Endothelial cell of umbilical vein (primary cell): ENCODE results near the gene ABI3BP. TPM values are rescaled to one million over a fixed set of nuclear protein-coding genes. Genes with fewer than 3 reads are reported as not detected.

Experiments used
- BruUV-seq: library from RNA; stranded (reverse); fragments of 400-500 nt; replicated peaks from 2 replicates; lab custom pipeline; 2021; lab: Mats Ljungman, UMichigan
- CTCF ChIA-PET: fragments of 300-600, 350-600 bp; sonication (Branson Sonifier 250); formaldehyde crosslinking; loops from one replicate; lab custom pipeline; 2021; ENCODE audit warnings: antibody characterized with exemption, inconsistent platforms; lab: Charles Lee
- POLR2A ChIA-PET: fragments of 300-600, 350-600 bp; sonication (Branson Sonifier 250); formaldehyde crosslinking; loops from one replicate; lab custom pipeline; 2021; ENCODE audit warnings: antibody characterized with exemption, inconsistent platforms; lab: Charles Lee
- DNase-seq: peaks from one replicate; pipeline ENCODE4 v3.0.0-alpha.2; 2011; ENCODE audit warnings: low read depth, low spot score
- FAIRE-seq: peaks from 2 replicates; lab custom pipeline; 2011; peaks lifted over from hg19 to GRCh38; lab: Jason Lieb, UNC
- H2AFZ ChIP-seq: 2 replicates; pipeline ENCODE4 v1.6.0; 2012; ENCODE audit warnings: low read depth, low read length, control low read depth, inconsistent platforms
- H3K27ac ChIP-seq: 2 replicates; pipeline ENCODE4 v1.5.1; 2011; ENCODE audit warnings: low read depth, mild to moderate bottlenecking, control low read depth, low read length, moderate library complexity; ENCODE audit not compliant: insufficient read depth
- H3K27me3 ChIP-seq, 2 experiments: 2 replicates each; pipeline versions ENCODE4 v1.6.0 to v1.6.1; 2011; ENCODE audit warnings: low read length in 2 of 2, mixed read lengths in 1 of 2; ENCODE audit not compliant: control insufficient read depth in 2 of 2, insufficient read depth in 2 of 2
- H3K36me3 ChIP-seq, 2 experiments: 2 replicates in 1 of 2; 3 replicates in 1 of 2; pipeline ENCODE4 v1.5.1; 2011; ENCODE audit warnings: low read length in 2 of 2, mild to moderate bottlenecking in 1 of 2, moderate library complexity in 1 of 2; ENCODE audit not compliant: control insufficient read depth in 2 of 2, insufficient read depth in 2 of 2; ENCODE audit errors: extremely low read depth in 1 of 2
- H3K4me1 ChIP-seq: 3 replicates; pipeline ENCODE4 v1.5.1; 2011; ENCODE audit warnings: mild to moderate bottlenecking, low read length; ENCODE audit not compliant: control insufficient read depth, insufficient read depth; ENCODE audit errors: extremely low read depth
- H3K4me2 ChIP-seq: 2 replicates; pipeline ENCODE4 v1.6.1; 2011; ENCODE audit warnings: low read length, control low read depth, mixed read lengths; ENCODE audit not compliant: insufficient read depth
- H3K4me3 ChIP-seq, 3 experiments: fragments of 200-600 bp in 1 of 3; sonication (generic), shearing (Covaris generic) in 1 of 3; replicated peaks in 1 of 3; 2 replicates each; pipeline ENCODE4 v1.5.1; 2011 to 2016; ENCODE audit warnings: control low read depth in 3 of 3, low read length in 3 of 3, mild to moderate bottlenecking in 2 of 3, inconsistent platforms in 1 of 3, low read depth in 1 of 3, moderate library complexity in 1 of 3; ENCODE audit not compliant: insufficient read depth in 1 of 3
- H3K79me2 ChIP-seq: 2 replicates; pipeline ENCODE4 v1.6.0; 2012; ENCODE audit warnings: low read length, inconsistent platforms; ENCODE audit not compliant: control insufficient read depth, insufficient read depth
- H3K9ac ChIP-seq: replicated peaks from 2 replicates; pipeline ENCODE3; 2011; ENCODE audit warnings: low read length, control low read depth; ENCODE audit not compliant: insufficient read depth; ENCODE audit errors: extremely low read depth
- H3K9me1 ChIP-seq: replicated peaks from 3 replicates; pipeline ENCODE4 v1.6.0; 2011; ENCODE audit warnings: mild to moderate bottlenecking, low read length; ENCODE audit not compliant: control insufficient read depth, insufficient read depth; ENCODE audit errors: extremely low read depth
- H3K9me3 ChIP-seq: replicated peaks from 2 replicates; pipeline ENCODE4 v1.5.1; 2012; ENCODE audit warnings: low read length, inconsistent platforms; ENCODE audit not compliant: control insufficient read depth, insufficient read depth
- H4K20me1 ChIP-seq: replicated peaks from 2 replicates; pipeline ENCODE3; 2011; ENCODE audit warnings: mild to moderate bottlenecking, low read length; ENCODE audit not compliant: control insufficient read depth, insufficient read depth; ENCODE audit errors: extremely low read depth
- CTCF ChIP-seq, 2 donors: IDR thresholded peaks; 1 replicate in 1 of 2; 2 replicates in 1 of 2; pipeline ENCODE4 v1.5.1; 2011; ENCODE audit warnings: low read length in 2 of 2, mild to moderate bottlenecking in 2 of 2, moderate library complexity in 2 of 2, control low read depth in 1 of 2, inconsistent platforms in 1 of 2, low read depth in 1 of 2; ENCODE audit not compliant: insufficient read depth in 1 of 2; ENCODE audit errors: extremely low read depth in 1 of 2
- EZH2 ChIP-seq: IDR thresholded peaks from 2 replicates; pipeline ENCODE4 v1.6.1; 2012; ENCODE audit warnings: borderline replicate concordance, low read depth, mild to moderate bottlenecking, moderate library complexity, low read length, inconsistent platforms; ENCODE audit not compliant: severe bottlenecking
- FOS ChIP-seq: IDR thresholded peaks from 2 replicates; pipeline ENCODE4 v1.6.1; 2011; ENCODE audit warnings: mild to moderate bottlenecking, low read length, moderate library complexity, borderline replicate concordance; ENCODE audit not compliant: insufficient read depth
- GATA2 ChIP-seq: IDR thresholded peaks from 2 replicates; pipeline ENCODE4 v1.7.0; 2011; ENCODE audit warnings: low read depth, mild to moderate bottlenecking, moderate library complexity, mixed read lengths, low read length; ENCODE audit not compliant: insufficient read length, insufficient read depth
- JUN ChIP-seq: IDR thresholded peaks from 2 replicates; pipeline ENCODE4 v1.6.1; 2011; ENCODE audit warnings: borderline replicate concordance, low read depth; ENCODE audit not compliant: insufficient read length, insufficient read depth
- MAX ChIP-seq: IDR thresholded peaks from 2 replicates; pipeline ENCODE4 v1.6.1; 2011; ENCODE audit not compliant: insufficient read depth, insufficient read length
- MYC ChIP-seq: IDR thresholded peaks from one replicate; pipeline ENCODE4 v1.6.1; 2011; ENCODE audit warnings: mild to moderate bottlenecking, low read depth, low read length
- POLR2A ChIP-seq: IDR thresholded peaks from 2 replicates; pipeline ENCODE4 v1.6.1; 2012; ENCODE audit warnings: low read depth, mild to moderate bottlenecking, control low read depth, low read length
- POLR2AphosphoS5 ChIP-seq: IDR thresholded peaks from 2 replicates; pipeline ENCODE4 v1.6.1; 2012; ENCODE audit warnings: low read depth, mild to moderate bottlenecking, control low read depth, low read length, moderate library complexity; ENCODE audit not compliant: insufficient read depth
- dilution Hi-C: fragments of 300-500 bp; cut with MboI; formaldehyde crosslinking; loops from one replicate; pipeline ENCODE4 v1.15.0; 2019; ENCODE audit warnings: low sequenced_read_pairs; ENCODE audit not compliant: extremely low pct_ligation_motif_present
- intact Hi-C: fragments of 100-400 bp; cut with micrococcal nuclease; formaldehyde crosslinking; loops from one replicate; pipeline ENCODE4 v1.10.0; 2022
- polyA plus RNA-seq, 4 experiments: library from polyadenylated mRNA; depleted of rRNA in 3 of 4; stranded (reverse) in 3 of 4; unstranded in 1 of 4; fragments of >200 nt; gene quantifications; 2 replicates each; pipeline versions ENCODE4 v1.2.1 to v1.2.3, GENCODE V29; 2011 to 2012; ENCODE audit warnings: missing spikeins in 1 of 4
- total RNA-seq: library from RNA; stranded (reverse); gene quantifications from 2 replicates; pipeline ENCODE4 v1.2.3, GENCODE V29; 2021

ABI3BP gene
- total and polyA plus RNA-seq, 2 donors (not counting 3 experiments of a cell fraction or from before 2014, with no cell fraction given) = 78.1 to 106 TPM

GRCh38 chr3:100999160-100999559 lies 5.9 kb upstream of the ABI3BP start:
- Histone ChIP-seq H2AFZ (no peak overlapping the region), H3K4me1 (no peaks in the 10 kb centered on the region), H3K27ac (no peak overlapping the region), H4K20me1 (no peaks in the 10 kb centered on the region), H3K9ac (no peak overlapping the region), H3K4me2 (no peak overlapping the region), H3K4me3 (no peak overlapping the region), H3K79me2 (no peaks in the 10 kb centered on the region), H3K27me3 (no peaks in the 10 kb centered on the region), H3K9me1 (no peaks in the 10 kb centered on the region), H3K36me3 (no peaks in the 10 kb centered on the region), H3K9me3 (no peaks in the 10 kb centered on the region)
- intact Hi-C loops = loop anchor here (10.0 kb wide), 1 partner anchor 254 kb away; no protein-coding TSS in a partner anchor
- ChIA-PET CTCF (interaction anchor here (0.6 to 1.3 kb wide), 4 partner anchors 8 to 574 kb away, joined by 3 to 5 read pairs (median 4); no protein-coding TSS in a partner anchor), POLR2A (no interaction called here)
- no TSS peak for BruUV-seq
- TF ChIP-seq MAX (no peak), MYC (no peak), JUN (no peak), GATA2 (no peak), CTCF (IDR thresholded peaks at IDR 0.05; ENCODE audit: extremely low read depth in 1 of 2, insufficient read depth in 1 of 2, low read depth in 1 of 2, low read length in 2 of 2) (no peak), FOS (no peak), POLR2A (no peak), POLR2AphosphoS5 (no peak), EZH2 (no peak)
- dilution Hi-C loops = no loop called here
- FAIRE-seq = no peak
- DNase-seq = no peak
